HL-60/S4 treated with retinoic acid at 250 ng/mL for 4 days and 3 days (cell line): ENCODE results near the gene NXNL2.

ENCODE experiments used
- in situ Hi-C: fragments of 300-500 bp; cut with MboI; formaldehyde crosslinking; loops from 2 replicates; pipeline ENCODE4 v1.7.0; 2022; ENCODE audit warnings: low sequenced_read_pairs

NXNL2 gene

DNA sequence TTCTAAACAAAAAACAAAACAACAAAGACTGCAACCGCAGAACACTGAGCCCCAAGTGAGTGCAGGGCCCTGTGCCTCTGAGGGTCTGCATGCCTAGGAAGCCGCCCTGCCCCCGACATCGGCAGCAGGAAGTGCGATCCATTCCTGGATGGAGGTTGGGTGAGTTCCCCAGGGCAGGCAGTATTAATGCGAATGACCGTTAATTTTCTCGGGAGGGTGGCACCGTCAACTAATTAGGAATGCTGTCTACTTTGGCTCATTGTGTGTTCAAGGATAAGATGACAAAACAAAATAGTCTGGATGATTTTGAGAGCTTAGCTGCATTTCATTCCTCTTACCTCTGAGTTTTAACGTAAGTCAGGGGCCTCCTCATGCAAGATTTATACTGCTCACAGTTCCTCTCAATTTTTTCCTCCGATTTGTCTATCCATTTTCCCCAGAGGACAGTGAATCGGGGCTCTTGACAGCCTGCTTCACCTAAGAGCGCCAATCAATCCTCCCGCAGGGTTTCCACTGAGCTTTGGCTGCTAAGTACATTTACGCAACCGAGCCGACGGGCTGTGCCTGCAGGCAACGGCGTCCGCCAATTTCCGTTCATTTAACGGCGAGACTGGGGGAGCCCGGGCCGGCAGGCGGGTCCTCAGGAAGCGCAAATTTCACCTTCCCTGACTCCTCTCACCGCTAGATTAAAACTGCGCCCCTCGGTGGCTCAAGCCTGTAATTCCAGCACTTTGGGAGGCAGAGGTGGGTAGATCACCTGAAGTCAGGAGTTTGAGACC lies 2.9 kb upstream of the NXNL2 start:
- in situ Hi-C loops, result no loop called here

- in situ Hi-C loops, result no loop called here
Measured at GRCh38 chr9:88533951-88534455, 975 bp upstream of the NXNL2 start.

- in situ Hi-C loops, result no loop called here
Measured at GRCh38 chr9:88535226-88536022, 446 bp downstream of the NXNL2 start.

DNA sequence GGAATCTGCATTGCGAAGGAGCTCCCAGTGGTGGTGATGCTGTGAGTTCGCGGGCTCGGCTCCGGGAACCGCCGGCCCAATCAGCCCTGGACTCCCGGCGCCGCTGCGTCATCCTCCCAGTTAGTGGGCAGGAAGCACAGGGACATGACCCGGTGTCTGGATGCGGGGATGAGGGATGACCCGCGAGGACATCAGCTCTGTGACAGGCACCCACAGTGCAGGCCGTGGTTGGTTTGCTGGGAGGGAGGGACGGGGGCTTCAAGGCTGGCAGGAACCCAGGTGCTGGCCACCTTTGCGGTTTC lies 996 bp downstream of the NXNL2 start:
- in situ Hi-C loops, result no loop called here

DNA sequence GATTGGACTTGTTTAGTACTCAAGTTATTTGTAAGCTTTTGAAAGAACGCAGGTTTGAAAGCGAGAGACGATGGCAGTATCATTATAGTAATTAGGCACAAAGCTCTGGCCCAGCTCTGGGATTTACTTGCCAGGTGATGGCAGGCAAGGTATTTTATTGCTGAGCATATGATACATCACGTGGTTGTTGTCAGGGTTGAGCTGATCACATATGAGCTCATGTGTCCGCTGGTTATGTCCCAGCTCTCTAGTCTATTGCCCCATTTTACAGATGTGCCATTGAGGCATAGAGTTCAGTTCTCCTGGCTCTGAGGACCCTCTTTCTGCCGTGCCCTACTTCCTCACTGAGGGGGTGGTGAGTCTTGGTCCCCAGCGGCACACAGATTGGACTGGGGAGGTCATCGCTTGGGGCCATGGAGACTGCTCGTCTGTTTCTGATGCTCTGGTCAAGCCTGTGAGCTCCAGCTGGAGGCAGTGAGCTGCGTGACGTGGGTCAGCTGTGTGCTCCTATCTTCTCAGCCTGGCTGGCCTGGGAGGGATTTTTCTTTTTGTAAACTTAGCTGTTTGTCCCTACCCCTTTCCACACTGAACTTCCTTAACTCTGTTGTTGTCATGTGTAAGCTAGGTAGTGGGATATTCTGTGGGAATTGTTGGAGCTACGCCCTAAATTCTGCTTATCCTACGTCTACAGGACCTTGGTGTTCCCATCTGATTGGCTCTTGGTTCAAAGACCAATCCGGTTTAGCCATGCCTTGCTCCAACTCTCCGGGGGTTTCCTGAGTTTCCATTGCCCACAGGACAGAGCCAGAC lies 2.2 kb downstream of the NXNL2 start:
- in situ Hi-C loops, result no loop called here

DNA sequence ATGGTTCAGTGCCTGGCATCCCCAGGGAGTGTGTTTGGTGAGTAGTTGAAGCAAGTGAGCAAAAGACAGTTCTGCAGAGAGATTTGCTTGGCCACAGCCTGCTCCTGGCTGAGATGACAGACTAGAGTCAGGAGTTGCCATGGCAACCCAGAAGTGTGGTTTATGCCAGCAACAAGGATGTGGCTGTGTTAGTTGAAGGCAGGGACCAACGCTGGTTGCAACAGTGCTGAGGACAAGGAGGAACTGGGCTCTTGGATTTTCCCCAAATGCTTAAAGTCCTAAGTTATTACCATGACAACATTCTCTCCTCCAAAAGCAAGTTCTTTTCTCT lies 2.7 kb downstream of the NXNL2 start:
- in situ Hi-C loops, result no loop called here

- in situ Hi-C loops, result no loop called here
Measured at GRCh38 chr9:88538311-88539085, 3.5 kb downstream of the NXNL2 start.

DNA sequence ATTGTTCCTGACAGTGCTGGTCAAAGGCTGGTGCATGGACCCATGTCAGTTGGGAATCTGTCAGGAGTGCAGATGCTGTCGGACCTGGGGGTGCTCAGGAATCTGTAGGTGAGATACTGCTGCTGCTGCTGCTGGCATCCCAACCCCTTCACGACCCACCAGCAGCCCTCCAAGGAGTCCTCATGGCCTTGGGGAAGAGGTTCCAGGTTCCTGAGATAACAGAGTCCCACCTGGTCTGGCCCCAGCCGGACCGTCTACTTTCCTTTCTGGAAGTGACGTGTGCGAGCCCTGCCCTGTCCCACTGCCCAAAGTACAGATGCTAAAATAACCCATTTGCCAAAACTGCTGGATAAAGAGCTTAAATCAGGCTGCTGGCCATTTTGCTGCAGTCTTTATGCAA lies 4.3 kb downstream of the NXNL2 start:
- in situ Hi-C loops, result no loop called here

DNA sequence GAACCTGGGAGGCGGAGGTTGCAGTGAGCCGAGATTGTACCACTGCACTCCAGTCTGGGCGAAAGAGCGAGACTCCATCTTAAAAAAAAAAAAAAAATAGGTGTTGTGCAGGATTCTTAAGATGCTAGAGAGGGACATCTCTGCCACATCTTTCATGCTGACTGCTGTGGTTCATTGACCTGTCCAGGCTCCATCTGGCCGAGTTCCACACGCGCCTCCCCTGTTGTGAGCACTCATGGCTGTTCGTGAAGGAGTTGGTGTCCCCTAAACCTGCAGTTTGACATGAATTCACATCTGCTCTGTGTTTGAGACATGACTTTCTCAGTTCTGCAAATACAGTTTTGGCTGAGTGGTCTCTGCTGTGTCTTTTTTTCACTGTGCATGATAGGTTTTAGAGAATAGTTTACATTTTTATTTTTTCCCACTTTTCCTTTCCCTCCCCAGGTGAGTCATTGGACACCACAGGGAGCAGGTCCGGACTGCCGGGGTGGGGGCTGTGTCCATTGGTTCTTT lies 5.3 kb downstream of the NXNL2 start:
- in situ Hi-C loops, result no loop called here

DNA sequence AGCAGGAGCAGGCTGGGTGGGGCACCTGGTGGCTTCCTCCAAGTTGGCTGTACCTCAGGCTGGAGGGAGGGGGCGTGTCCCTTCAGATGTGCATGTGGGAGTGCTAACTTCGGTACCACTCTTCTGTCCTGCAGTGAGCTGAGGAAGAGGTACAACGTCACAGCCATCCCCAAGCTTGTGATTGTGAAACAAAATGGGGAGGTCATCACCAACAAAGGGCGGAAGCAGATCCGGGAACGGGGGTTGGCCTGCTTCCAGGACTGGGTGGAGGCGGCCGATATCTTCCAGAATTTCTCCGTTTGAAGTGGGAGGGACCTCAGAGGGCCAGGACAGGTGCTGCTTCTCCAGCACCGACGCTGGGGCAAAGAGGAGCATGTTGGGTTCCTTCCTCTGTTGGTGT lies 9.3 kb downstream of the NXNL2 start:
- in situ Hi-C loops, result no loop called here

DNA sequence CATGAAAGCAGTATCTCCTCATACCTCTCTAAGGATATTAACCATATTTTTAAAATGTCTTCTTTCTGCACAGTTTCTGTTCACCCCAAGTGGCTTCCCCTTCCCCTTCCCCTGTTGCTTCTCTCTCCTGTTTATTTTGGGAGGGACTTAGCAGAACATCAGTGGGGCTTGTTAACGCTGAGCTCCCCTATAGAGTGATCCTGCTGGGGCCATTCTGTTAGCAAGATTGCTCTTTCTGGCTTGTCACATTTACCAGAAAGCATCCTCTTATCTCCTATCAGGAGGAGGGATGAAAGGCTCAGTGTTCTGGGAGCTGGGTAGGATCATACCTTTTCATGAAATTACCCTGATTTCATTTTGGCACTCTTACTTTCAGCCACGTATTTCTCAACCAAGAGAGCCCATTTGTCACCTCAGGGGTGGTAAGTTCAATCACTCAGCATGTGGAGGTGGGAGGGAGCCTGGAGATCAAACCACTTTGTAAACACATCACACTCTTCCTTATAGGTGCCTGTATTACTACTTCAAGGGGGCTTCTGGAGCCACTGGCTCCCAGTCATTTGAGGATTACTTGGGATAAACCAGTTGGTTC lies 16.7 kb downstream of the NXNL2 start:
- in situ Hi-C loops, result loop anchor here (25.0 kb wide), 1 partner anchor 389 kb away; no protein-coding TSS in a partner anchor

- in situ Hi-C loops, result loop anchor here (25.0 kb wide), 1 partner anchor 391 kb away; no protein-coding TSS in a partner anchor
Measured at GRCh38 chr9:88553350-88553749, 18.4 kb downstream of the NXNL2 start.

DNA sequence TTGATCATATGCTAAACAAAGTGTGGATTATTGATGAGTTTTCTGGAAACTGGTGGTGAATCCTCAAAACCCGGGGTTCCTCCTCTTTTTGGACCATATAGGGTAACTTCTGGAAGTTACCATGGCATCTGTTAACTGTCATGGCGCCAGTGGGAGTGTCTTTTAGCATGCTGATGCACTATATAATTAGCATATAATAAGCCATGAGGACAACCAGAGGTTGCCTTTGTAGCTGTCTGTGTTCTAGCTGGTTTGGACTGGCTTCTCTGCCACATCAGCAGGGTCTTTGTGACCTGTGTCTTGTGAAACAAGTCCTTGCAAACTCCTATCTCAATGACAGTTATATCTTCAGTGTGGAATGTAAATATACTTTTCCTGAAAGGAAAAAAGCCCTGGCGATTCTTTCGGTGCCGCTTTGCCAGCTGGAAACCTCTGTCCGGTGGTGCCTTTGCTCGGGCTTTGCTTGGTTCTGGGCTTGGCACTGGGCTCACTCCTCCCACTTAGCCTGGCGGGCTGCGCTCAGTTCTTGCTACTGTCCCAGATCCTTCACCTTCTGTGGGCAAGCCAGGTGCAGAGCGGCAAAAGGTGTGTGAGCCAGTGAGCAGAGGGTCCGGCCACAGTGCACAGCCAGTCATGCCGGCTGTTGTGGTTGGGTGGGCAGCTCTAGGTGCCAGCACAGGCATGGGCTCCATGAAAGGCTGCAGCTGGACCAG lies 20.4 kb downstream of the NXNL2 start:
- in situ Hi-C loops, result loop anchor here (25.0 kb wide), 1 partner anchor 393 kb away; no protein-coding TSS in a partner anchor

- in situ Hi-C loops, result loop anchor here (25.0 kb wide), 1 partner anchor 397 kb away; no protein-coding TSS in a partner anchor
Measured at GRCh38 chr9:88559661-88560060, 24.7 kb downstream of the NXNL2 start.

DNA sequence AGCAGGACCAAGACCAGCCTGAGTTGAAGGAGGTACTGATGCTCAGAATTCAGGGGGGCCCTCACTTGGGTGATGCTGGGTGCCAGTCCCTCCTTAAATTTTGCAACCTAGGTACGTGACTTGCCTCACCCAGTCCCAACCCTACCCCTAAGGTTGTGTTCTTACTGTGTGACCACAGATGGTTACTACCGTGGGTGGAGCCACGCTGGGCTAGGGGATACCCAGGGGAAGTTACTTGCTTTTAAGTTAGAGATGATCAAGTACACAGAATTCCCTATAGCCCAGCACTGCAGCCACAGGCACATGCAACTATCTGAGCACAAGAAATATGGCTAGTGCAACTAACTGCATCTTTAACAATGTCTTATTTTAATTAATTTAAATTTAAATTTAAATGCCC lies 32.9 kb downstream of the NXNL2 start:
- in situ Hi-C loops, result loop anchor here (25.0 kb wide), 1 partner anchor 406 kb away; no protein-coding TSS in a partner anchor

DNA sequence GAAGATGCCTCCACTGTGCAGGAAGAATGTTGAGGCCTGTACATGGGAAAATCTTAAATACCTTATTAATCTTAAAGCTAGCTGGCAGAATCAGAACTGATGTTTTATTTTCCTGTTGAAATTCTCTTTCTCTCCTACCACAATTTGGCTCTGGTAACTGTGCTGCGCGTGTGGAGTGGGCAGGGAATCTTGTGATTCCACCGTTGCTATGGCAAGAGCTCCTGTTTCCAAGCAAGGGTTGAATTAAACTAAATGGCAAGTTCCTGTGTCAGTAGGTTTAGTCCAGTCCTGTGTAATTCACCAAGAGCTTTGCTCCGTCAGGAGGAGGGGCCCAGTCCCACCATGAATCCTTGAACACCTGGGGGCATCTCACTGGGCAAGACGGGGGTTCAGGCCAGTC lies 36.4 kb downstream of the NXNL2 start:
- in situ Hi-C loops, result loop anchor here (25.0 kb wide), 1 partner anchor 409 kb away; no protein-coding TSS in a partner anchor

DNA sequence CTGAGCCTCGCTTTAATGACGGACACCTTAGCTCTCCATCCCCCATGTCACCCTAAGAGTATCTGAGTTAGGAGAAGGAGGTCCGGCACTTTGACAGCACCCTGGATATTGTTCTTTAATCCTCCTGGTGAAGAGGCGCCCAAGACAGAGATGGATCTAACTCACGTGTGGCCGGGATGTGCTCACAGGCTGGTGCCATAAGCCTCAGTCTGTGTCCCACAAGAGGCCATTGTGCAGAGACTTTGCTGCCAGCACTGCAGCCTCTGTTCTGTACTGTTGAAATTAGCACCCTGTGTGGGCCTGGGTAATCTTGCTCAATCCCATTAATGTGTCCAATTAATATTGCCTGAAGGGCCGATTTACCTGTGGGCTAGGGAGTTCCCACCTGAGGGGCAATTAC lies 37.7 kb downstream of the NXNL2 start:
- in situ Hi-C loops, result loop anchor here (25.0 kb wide), 1 partner anchor 410 kb away; no protein-coding TSS in a partner anchor

GRCh38 chr9:88574953-88575352 lies 40.0 kb downstream of the NXNL2 start:
- in situ Hi-C loops, result loop anchor here (25.0 kb wide), 2 partner anchors 413 to 613 kb away; partner anchors contain the start of gene CDK20
